ENCODE results near the gene RASSF4.

The RASSF4 gene

GRCh38 chr10:44960482-44961229 is 1.1 kb downstream of the RASSF4 start:
- in situ Hi-C loops (cut with MboI; ENCODE audit: low sequenced_read_pairs), result loop anchor here (25.0 kb wide), 1 partner anchor 1548 kb away; the partner anchor contains the start of gene HNRNPF

GRCh38 chr10:44961230-44961571 is 1.6 kb downstream of the RASSF4 start:
- in situ Hi-C loops (cut with MboI; ENCODE audit: low sequenced_read_pairs), result loop anchor here (25.0 kb wide), 1 partner anchor 1549 kb away; the partner anchor contains the start of gene HNRNPF

GRCh38 chr10:44961931-44962750 is 2.5 kb downstream of the RASSF4 start:
- in situ Hi-C loops (cut with MboI; ENCODE audit: low sequenced_read_pairs), result loop anchor here (25.0 kb wide), 1 partner anchor 1550 kb away; the partner anchor contains the start of gene HNRNPF

GRCh38 chr10:44962870-44963738 is 3.5 kb downstream of the RASSF4 start:
- in situ Hi-C loops (cut with MboI; ENCODE audit: low sequenced_read_pairs), result loop anchor here (25.0 kb wide), 1 partner anchor 1551 kb away; the partner anchor contains the start of gene HNRNPF

- in situ Hi-C loops (cut with MboI; ENCODE audit: low sequenced_read_pairs), result loop anchor here (25.0 kb wide), 1 partner anchor 1552 kb away; the partner anchor contains the start of gene HNRNPF
Measured at GRCh38 chr10:44963772-44964633, 4.4 kb downstream of the RASSF4 start.

- in situ Hi-C loops (cut with MboI; ENCODE audit: low sequenced_read_pairs), result loop anchor here (25.0 kb wide), 1 partner anchor 1553 kb away; the partner anchor contains the start of gene HNRNPF
Measured at GRCh38 chr10:44965104-44965503, 5.5 kb downstream of the RASSF4 start.

- in situ Hi-C loops (cut with MboI; ENCODE audit: low sequenced_read_pairs), result loop anchor here (25.0 kb wide), 1 partner anchor 1553 kb away; the partner anchor contains the start of gene HNRNPF
Measured at GRCh38 chr10:44965651-44966097, 6.1 kb downstream of the RASSF4 start.

- in situ Hi-C loops (cut with MboI; ENCODE audit: low sequenced_read_pairs), result loop anchor here (25.0 kb wide), 1 partner anchor 1554 kb away; the partner anchor contains the start of gene HNRNPF
Measured at GRCh38 chr10:44966129-44966815, 6.7 kb downstream of the RASSF4 start.

- in situ Hi-C loops (cut with MboI; ENCODE audit: low sequenced_read_pairs), result loop anchor here (25.0 kb wide), 1 partner anchor 1555 kb away; the partner anchor contains the start of gene HNRNPF
Measured at GRCh38 chr10:44966816-44967509, 7.4 kb downstream of the RASSF4 start.

- in situ Hi-C loops (cut with MboI; ENCODE audit: low sequenced_read_pairs), result loop anchor here (25.0 kb wide), 1 partner anchor 1555 kb away; the partner anchor contains the start of gene HNRNPF
Measured at GRCh38 chr10:44967616-44968015, 8.0 kb downstream of the RASSF4 start.

- in situ Hi-C loops (cut with MboI; ENCODE audit: low sequenced_read_pairs), result loop anchor here (25.0 kb wide), 1 partner anchor 1556 kb away; the partner anchor contains the start of gene HNRNPF
Measured at GRCh38 chr10:44968091-44968490, 8.5 kb downstream of the RASSF4 start.

GRCh38 chr10:44968500-44969400 is 9.1 kb downstream of the RASSF4 start:
- in situ Hi-C loops (cut with MboI; ENCODE audit: low sequenced_read_pairs), result loop anchor here (25.0 kb wide), 1 partner anchor 1556 kb away; the partner anchor contains the start of gene HNRNPF

- in situ Hi-C loops (cut with MboI; ENCODE audit: low sequenced_read_pairs), result loop anchor here (5.0 to 25.0 kb wide), 2 partner anchors 33 to 1558 kb away; partner anchors contain the start of gene HNRNPF
Measured at GRCh38 chr10:44969854-44970253, 10.3 kb downstream of the RASSF4 start.

- in situ Hi-C loops (cut with MboI; ENCODE audit: low sequenced_read_pairs), result loop anchor here (5.0 to 25.0 kb wide), 2 partner anchors 34 to 1559 kb away; partner anchors contain the start of gene HNRNPF
Measured at GRCh38 chr10:44970812-44971395, 11.3 kb downstream of the RASSF4 start.

GRCh38 chr10:44971434-44971833 is 11.8 kb downstream of the RASSF4 start:
- in situ Hi-C loops (cut with MboI; ENCODE audit: low sequenced_read_pairs), result loop anchor here (5.0 to 25.0 kb wide), 2 partner anchors 34 to 1559 kb away; partner anchors contain the start of gene HNRNPF
